Activated T-cell treated with anti-CD3 and anti-CD28 coated beads for 4 hours (primary cell): Measurements from ENCODE around the gene MYO5A.
"Not testable (repeated sequence)": the region's sequence is repeated elsewhere in the genome, so short reads cannot be mapped to it uniquely, and the experiment has no call there.

ENCODE experiments used
- DNase-seq: peaks from one replicate; pipeline ENCODE4 v3.0.0-alpha.2; 2020

Gene MYO5A

GRCh38 chr15:52528564-52529340, at the start of gene MYO5A:
MYO5A (minus strand) TSS chr15:52528880; CDS start chr15:52528806, 74 bp downstream.
- peak; percentile 60 for DNase-seq

- no peak for DNase-seq
These were observed 48.0 kb upstream of the MYO5A start for GRCh38 chr15:52576692-52577091.

GRCh38 chr15:52575573-52575972, 46.9 kb upstream of the MYO5A start:
- DNase-seq = not testable (repeated sequence)

GRCh38 chr15:52575072-52575471, 46.4 kb upstream of the MYO5A start:
- no peak for DNase-seq

- not testable (repeated sequence) for DNase-seq
These were observed 45.9 kb upstream of the MYO5A start for GRCh38 chr15:52574623-52575022.

- peak; percentile 69 for DNase-seq
These were observed 40.2 kb upstream of the MYO5A start, which contains the start of gene ARPP19 for GRCh38 chr15:52568601-52569585. ARPP19 (minus strand) TSS chr15:52569030; CDS start chr15:52568892, 138 bp downstream.

- DNase-seq = peak; percentile 31
These were observed 39.4 kb upstream of the MYO5A start for GRCh38 chr15:52567871-52568600.

- DNase-seq = no peak
These were observed 38.2 kb upstream of the MYO5A start for GRCh38 chr15:52566889-52567288.

GRCh38 chr15:52565417-52566358, 37.0 kb upstream of the MYO5A start:
- not testable (repeated sequence) for DNase-seq

- no peak for DNase-seq
These were observed 34.9 kb upstream of the MYO5A start for GRCh38 chr15:52563501-52564060.

- peak; percentile 4 for DNase-seq
These were observed 30.9 kb upstream of the MYO5A start for GRCh38 chr15:52559575-52559974.

GRCh38 chr15:52559022-52559421, 30.3 kb upstream of the MYO5A start:
- no peak for DNase-seq

GRCh38 chr15:52558196-52558595, 29.5 kb upstream of the MYO5A start:
- peak; percentile 7 for DNase-seq

- no peak for DNase-seq
These were observed 28.6 kb upstream of the MYO5A start for GRCh38 chr15:52557274-52557641.

GRCh38 chr15:52556524-52557273, 28.0 kb upstream of the MYO5A start:
- no peak for DNase-seq

GRCh38 chr15:52552303-52552702, 23.6 kb upstream of the MYO5A start:
- no peak for DNase-seq

GRCh38 chr15:52551762-52552161, 23.1 kb upstream of the MYO5A start:
- no peak for DNase-seq

GRCh38 chr15:52551186-52551585, 22.5 kb upstream of the MYO5A start:
- DNase-seq = not testable (repeated sequence)

GRCh38 chr15:52546031-52546751, 17.5 kb upstream of the MYO5A start:
- no peak for DNase-seq
